Panc1 (cell line): ENCODE results near the gene RNF144A. TPM values are rescaled to one million over a fixed set of nuclear protein-coding genes. Genes with fewer than 3 reads are reported as not detected.
"Not testable (repeated sequence)": the region's sequence is repeated elsewhere in the genome, so short reads cannot be mapped to it uniquely, and the experiment has no call there.

Experiments used
- ATAC-seq: fragments of 200-7000 bp; cut with Tn5 transposase; 2 replicates; pipeline ENCODE4 v1.9.1; 2020; ENCODE audit warnings: mild to moderate bottlenecking, moderate library complexity
- BruUV-seq: library from RNA; stranded (reverse); fragments of 400-500 nt; replicated peaks from 2 replicates; lab custom pipeline; 2021; lab: Mats Ljungman, UMichigan
- CTCF ChIA-PET: fragments of 300-600 bp; sonication (Branson Sonifier 250); formaldehyde crosslinking; loops from one replicate; lab custom pipeline; 2022; ENCODE audit warnings: antibody characterized with exemption; lab: Charles Lee
- POLR2A ChIA-PET: fragments of 300-600 bp; sonication (Branson Sonifier 250); formaldehyde crosslinking; loops from one replicate; lab custom pipeline; 2022; ENCODE audit warnings: antibody characterized with exemption; lab: Charles Lee
- DNase-seq: peaks from one replicate; pipeline ENCODE4 v3.0.0-alpha.2; 2010; ENCODE audit warnings: low read depth, low spot score
- H3K27ac ChIP-seq: 2 replicates; pipeline ENCODE4 v1.5.1; 2011; ENCODE audit warnings: mild to moderate bottlenecking, low read length, inconsistent platforms
- H3K27me3 ChIP-seq: fragments of 200-500 bp; sonication (Bioruptor generic); 2 replicates; pipeline ENCODE4 v1.6.0; 2014; ENCODE audit warnings: low read length, inconsistent platforms; ENCODE audit not compliant: control insufficient read depth, insufficient read depth
- H3K36me3 ChIP-seq: fragments of 200-500 bp; sonication (Bioruptor generic); 2 replicates; pipeline ENCODE4 v1.5.1; 2014; ENCODE audit warnings: inconsistent platforms, mild to moderate bottlenecking, low read length, moderate library complexity; ENCODE audit not compliant: control insufficient read depth, insufficient read depth
- H3K4me1 ChIP-seq: 2 replicates; pipeline ENCODE4 v1.5.1; 2011; ENCODE audit warnings: inconsistent platforms, mild to moderate bottlenecking, low read length, moderate library complexity; ENCODE audit not compliant: control insufficient read depth, insufficient read depth
- H3K4me3 ChIP-seq, 2 experiments: 2 replicates each; pipeline ENCODE4 v1.5.1; 2011 to 2012; ENCODE audit warnings: low read depth in 2 of 2, low read length in 2 of 2, mild to moderate bottlenecking in 2 of 2, inconsistent platforms in 1 of 2, moderate library complexity in 1 of 2
- H3K9me3 ChIP-seq: fragments of 200-500 bp; sonication (Bioruptor generic); 2 replicates; pipeline ENCODE4 v1.5.1; 2014; ENCODE audit warnings: low read depth, mild to moderate bottlenecking, inconsistent platforms, low read length, moderate library complexity; ENCODE audit not compliant: control insufficient read depth, insufficient read depth
- POLR2AphosphoS5 ChIP-seq: IDR thresholded peaks from 2 replicates; pipeline ENCODE4 v1.6.1; 2012; ENCODE audit warnings: mild to moderate bottlenecking, low read depth, low read length, moderate library complexity
- SIN3A ChIP-seq: IDR thresholded peaks from 2 replicates; pipeline ENCODE4 v1.6.1; 2012; ENCODE audit warnings: low read depth, mild to moderate bottlenecking, low read length, moderate library complexity, borderline replicate concordance; ENCODE audit not compliant: insufficient read depth
- TCF7L2 ChIP-seq: IDR thresholded peaks from 2 replicates; pipeline ENCODE4 v1.6.1; 2011; ENCODE audit warnings: mild to moderate bottlenecking, low read depth, low read length, inconsistent platforms
- in situ Hi-C: cut with HindIII; loops from 2 replicates; pipeline ENCODE4 v1.10.0; 2016; ENCODE audit warnings: low sequenced_read_pairs, low pct_unique_long_range_greater_than_20kb
- intact Hi-C: fragments of 100-400 bp; cut with micrococcal nuclease; formaldehyde crosslinking; loops from one replicate; pipeline ENCODE4 v1.10.0; 2022; ENCODE audit not compliant: unreplicated experiment
- total RNA-seq: library from RNA; stranded (reverse); gene quantifications from one replicate; pipeline ENCODE4 v1.2.1, GENCODE V29; 2021; ENCODE audit not compliant: unreplicated experiment
- TF ChIP-seq, protein P1 (sequence below): fragments of 450-650 bp; IDR thresholded peaks from 2 replicates; pipeline ENCODE4 v1.5.1; 2017; ENCODE audit warnings: mild to moderate bottlenecking
- TF ChIP-seq, protein P2 (sequence below), 2 experiments: IDR thresholded peaks; 2 replicates each; pipeline ENCODE4 v1.6.1; 2011 to 2012; ENCODE audit warnings: low read depth in 2 of 2, control low read depth in 1 of 2, low read length in 1 of 2, mild to moderate bottlenecking in 1 of 2, moderate library complexity in 1 of 2; ENCODE audit not compliant: insufficient read depth in 1 of 2

RNF144A gene
- total RNA-seq, 1 experiment from 2014 or later = 5.4 TPM

DNA sequence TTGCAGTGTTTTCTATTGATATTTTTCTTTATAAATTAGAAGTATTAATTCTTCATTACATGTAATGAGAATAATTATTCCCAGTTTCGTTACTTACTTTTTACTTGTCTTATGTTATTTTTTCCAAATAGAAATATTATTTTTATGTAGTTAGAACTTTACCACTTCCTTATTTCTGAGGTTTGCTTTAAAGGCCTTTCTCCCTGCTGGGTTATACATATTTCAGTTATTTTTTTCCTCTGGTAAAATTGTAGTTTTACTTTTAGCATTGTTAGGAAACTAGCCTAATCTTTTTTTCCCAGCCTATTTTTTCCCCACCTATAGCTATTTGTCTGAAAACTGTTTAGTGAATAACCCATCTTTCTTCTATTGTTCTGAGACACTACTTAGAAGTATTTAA is 17.1 kb downstream of the RNF144A start:
- Histone ChIP-seq H3K36me3 (no peaks in the 10 kb centered on the region), H3K27ac (no peak overlapping the region), H3K4me1 (no peaks in the 10 kb centered on the region), H3K27me3 (no peaks in the 10 kb centered on the region), H3K4me3 (no peak overlapping the region), H3K9me3 (no peaks in the 10 kb centered on the region)
- intact Hi-C loops = no loop called here
- ChIA-PET POLR2A (no interaction called here), CTCF (no interaction called here)
- DNase-seq = no peak
- no peak for ATAC-seq
- BruUV-seq = no TSS peak
- in situ Hi-C loops = no loop called here
- TF ChIP-seq, protein P1, sequence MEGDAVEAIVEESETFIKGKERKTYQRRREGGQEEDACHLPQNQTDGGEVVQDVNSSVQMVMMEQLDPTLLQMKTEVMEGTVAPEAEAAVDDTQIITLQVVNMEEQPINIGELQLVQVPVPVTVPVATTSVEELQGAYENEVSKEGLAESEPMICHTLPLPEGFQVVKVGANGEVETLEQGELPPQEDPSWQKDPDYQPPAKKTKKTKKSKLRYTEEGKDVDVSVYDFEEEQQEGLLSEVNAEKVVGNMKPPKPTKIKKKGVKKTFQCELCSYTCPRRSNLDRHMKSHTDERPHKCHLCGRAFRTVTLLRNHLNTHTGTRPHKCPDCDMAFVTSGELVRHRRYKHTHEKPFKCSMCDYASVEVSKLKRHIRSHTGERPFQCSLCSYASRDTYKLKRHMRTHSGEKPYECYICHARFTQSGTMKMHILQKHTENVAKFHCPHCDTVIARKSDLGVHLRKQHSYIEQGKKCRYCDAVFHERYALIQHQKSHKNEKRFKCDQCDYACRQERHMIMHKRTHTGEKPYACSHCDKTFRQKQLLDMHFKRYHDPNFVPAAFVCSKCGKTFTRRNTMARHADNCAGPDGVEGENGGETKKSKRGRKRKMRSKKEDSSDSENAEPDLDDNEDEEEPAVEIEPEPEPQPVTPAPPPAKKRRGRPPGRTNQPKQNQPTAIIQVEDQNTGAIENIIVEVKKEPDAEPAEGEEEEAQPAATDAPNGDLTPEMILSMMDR = no peak
- TF ChIP-seq POLR2AphosphoS5 = no peak
- TF ChIP-seq, protein P2, sequence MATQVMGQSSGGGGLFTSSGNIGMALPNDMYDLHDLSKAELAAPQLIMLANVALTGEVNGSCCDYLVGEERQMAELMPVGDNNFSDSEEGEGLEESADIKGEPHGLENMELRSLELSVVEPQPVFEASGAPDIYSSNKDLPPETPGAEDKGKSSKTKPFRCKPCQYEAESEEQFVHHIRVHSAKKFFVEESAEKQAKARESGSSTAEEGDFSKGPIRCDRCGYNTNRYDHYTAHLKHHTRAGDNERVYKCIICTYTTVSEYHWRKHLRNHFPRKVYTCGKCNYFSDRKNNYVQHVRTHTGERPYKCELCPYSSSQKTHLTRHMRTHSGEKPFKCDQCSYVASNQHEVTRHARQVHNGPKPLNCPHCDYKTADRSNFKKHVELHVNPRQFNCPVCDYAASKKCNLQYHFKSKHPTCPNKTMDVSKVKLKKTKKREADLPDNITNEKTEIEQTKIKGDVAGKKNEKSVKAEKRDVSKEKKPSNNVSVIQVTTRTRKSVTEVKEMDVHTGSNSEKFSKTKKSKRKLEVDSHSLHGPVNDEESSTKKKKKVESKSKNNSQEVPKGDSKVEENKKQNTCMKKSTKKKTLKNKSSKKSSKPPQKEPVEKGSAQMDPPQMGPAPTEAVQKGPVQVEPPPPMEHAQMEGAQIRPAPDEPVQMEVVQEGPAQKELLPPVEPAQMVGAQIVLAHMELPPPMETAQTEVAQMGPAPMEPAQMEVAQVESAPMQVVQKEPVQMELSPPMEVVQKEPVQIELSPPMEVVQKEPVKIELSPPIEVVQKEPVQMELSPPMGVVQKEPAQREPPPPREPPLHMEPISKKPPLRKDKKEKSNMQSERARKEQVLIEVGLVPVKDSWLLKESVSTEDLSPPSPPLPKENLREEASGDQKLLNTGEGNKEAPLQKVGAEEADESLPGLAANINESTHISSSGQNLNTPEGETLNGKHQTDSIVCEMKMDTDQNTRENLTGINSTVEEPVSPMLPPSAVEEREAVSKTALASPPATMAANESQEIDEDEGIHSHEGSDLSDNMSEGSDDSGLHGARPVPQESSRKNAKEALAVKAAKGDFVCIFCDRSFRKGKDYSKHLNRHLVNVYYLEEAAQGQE (IDR thresholded peaks at IDR 0.05; ENCODE audit: insufficient read depth in 1 of 2, low read depth in 2 of 2, low read length in 1 of 2) = no peak
- no peak for TF ChIP-seq TCF7L2

DNA sequence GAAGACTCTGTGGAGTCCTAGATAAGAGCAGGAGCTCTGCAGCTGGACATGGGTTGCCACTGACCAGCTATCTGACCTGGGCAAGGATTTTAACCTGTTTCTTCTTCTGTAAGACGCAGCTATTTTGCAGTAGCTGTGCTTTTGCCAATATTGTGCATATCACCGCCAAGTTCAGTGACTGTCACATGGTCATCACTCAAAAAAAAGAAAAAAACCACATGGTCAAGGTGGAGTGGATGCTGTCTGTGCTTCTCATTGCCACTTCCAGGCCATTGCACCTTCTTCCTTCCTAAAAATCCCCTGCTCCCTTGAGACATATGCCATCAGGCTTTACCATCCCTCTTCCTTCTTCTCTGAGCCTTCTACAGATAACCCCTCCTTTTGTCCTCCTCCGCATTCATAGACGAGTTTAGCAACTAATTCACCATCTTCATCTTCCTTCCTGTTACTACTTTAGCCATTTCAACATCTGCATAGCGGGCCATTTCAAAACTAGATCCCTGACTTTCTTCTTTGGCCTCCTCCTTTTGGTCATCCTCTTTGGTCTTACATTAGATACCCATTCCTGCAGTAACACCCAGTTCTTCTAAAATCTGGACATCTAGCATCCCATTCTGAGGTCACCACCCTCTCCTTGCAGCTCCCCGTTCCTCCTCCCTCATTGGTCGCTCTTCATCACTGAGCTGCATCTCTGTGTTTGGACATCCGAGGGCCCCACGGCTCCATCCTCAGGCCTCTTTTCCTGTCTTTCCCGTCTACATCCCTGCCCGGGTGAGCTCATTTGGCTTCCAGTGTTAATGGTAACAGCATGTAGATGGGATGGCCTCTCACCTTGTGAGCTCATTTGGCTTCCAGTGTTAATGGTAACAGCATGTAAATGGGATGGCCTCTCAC is 17.8 kb downstream of the RNF144A start:
- no peaks in the 10 kb centered on the region for H3K4me1 ChIP-seq
- H3K9me3 ChIP-seq = no peaks in the 10 kb centered on the region
- no peaks in the 10 kb centered on the region for H3K36me3 ChIP-seq
- CTCF ChIA-PET = no interaction called here
- BruUV-seq = no TSS peak
- ATAC-seq (no peak), DNase-seq (no peak)
- intact Hi-C loops = no loop called here
- H3K27ac ChIP-seq = no peak overlapping the region
- in situ Hi-C loops = no loop called here
- no peak overlapping the region for H3K4me3 ChIP-seq
- H3K27me3 ChIP-seq = no peaks in the 10 kb centered on the region
- no peak for TF ChIP-seq TCF7L2
- TF ChIP-seq SIN3A = no peak
- TF ChIP-seq POLR2AphosphoS5 = no peak
- TF ChIP-seq, protein P1 = no peak
- TF ChIP-seq, protein P2 (IDR thresholded peaks at IDR 0.05; ENCODE audit: insufficient read depth in 1 of 2, low read depth in 2 of 2, low read length in 1 of 2) = no peak
- POLR2A ChIA-PET = no interaction called here

DNA sequence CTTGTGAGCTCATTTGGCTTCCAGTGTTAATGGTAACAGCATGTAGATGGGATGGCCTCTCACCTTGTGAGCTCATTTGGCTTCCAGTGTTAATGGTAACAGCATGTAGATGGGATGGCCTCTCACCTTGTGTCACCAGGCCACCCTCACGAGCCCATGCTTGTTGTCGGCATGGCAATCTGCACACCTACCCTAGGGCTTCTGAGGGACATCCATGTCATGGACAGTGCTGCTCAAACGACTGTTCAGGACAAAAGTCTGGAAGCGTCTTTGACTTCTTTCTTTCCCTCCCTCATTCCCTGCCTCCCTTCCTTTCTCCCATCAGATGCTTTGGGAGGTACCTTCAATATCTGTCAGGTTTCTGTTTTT is 18.4 kb downstream of the RNF144A start:
- H3K36me3 ChIP-seq, H3K4me3 ChIP-seq, H3K4me1 ChIP-seq, H3K27ac ChIP-seq, POLR2A ChIA-PET, H3K27me3 ChIP-seq, intact Hi-C loops, CTCF ChIA-PET, BruUV-seq, H3K9me3 ChIP-seq, ATAC-seq, DNase-seq, in situ Hi-C loops: not testable (repeated sequence)
